ENCODE data around the gene SMYD4.

Gene SMYD4

DNA sequence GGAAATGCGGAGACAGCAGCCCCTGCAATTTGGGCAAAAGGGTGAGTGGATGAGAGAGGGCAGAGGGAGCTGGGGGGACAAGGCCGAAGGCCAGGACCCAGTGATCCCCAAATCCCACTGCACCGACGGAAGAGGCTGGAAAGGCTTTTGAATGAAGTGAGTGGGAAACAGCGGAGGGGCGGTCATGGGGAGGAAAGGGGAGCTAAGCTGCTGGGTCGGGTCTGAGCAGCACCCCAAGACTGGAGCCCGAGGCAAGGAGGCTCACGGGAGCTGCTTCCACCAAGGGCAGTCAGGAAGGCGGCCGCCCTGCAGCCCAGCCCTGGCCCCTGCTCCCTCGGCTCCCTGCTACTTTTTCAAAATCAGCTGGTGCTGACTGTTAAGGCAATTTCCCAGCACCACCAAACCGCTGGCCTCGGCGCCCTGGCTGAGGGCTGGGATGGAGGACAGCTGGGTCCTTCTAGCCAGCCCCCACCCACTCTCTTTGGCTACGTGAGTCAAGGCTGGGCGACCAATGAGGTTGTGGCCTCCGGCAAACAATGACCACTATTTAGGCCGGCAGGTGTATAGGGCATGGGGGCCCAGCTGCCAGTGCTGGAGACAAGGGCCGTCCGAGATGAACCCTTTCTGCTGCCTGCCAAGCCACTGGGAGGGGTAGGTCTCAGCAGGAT, 67.3 kb downstream of the SMYD4 start:
- CTCF ChIA-PET, result no interaction called here
- TF ChIP-seq, protein P1, sequence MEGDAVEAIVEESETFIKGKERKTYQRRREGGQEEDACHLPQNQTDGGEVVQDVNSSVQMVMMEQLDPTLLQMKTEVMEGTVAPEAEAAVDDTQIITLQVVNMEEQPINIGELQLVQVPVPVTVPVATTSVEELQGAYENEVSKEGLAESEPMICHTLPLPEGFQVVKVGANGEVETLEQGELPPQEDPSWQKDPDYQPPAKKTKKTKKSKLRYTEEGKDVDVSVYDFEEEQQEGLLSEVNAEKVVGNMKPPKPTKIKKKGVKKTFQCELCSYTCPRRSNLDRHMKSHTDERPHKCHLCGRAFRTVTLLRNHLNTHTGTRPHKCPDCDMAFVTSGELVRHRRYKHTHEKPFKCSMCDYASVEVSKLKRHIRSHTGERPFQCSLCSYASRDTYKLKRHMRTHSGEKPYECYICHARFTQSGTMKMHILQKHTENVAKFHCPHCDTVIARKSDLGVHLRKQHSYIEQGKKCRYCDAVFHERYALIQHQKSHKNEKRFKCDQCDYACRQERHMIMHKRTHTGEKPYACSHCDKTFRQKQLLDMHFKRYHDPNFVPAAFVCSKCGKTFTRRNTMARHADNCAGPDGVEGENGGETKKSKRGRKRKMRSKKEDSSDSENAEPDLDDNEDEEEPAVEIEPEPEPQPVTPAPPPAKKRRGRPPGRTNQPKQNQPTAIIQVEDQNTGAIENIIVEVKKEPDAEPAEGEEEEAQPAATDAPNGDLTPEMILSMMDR (conservative IDR thresholded peaks at IDR 0.05; ENCODE audit: low read depth), result no peak
- peak overlapping the region; percentile 99 for H3K27ac ChIP-seq
- no peak for DNase-seq (ENCODE audit: low spot score)
- POLR2A ChIA-PET (ENCODE audit: low non-redundant PET), result no interaction called here

DNA sequence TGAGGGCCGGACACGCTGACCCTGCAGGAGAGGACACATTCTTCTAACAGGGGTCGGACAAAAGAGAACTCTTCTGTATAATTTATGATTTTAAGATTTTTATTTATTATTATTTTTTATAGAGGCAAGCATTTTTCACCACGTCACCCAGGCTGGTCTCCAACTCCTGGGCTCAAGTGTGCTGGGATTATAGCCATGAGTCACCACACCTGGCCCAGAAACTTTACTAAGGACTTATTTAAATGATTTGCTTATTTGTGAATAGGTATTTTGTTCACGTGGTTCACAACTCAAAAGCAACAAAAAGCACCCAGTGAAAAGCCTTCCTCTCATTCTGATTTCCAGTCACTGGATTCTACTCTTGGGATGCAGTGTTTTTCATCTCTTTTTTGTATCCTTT, 70.2 kb downstream of the SMYD4 start:
- no peak for DNase-seq (ENCODE audit: low spot score)
- POLR2A ChIA-PET (ENCODE audit: low non-redundant PET), result no interaction called here
- CTCF ChIA-PET, result no interaction called here
- peak overlapping the region; percentile 85 for H3K27ac ChIP-seq
- TF ChIP-seq, protein P1 (conservative IDR thresholded peaks at IDR 0.05; ENCODE audit: low read depth), result no peak

DNA sequence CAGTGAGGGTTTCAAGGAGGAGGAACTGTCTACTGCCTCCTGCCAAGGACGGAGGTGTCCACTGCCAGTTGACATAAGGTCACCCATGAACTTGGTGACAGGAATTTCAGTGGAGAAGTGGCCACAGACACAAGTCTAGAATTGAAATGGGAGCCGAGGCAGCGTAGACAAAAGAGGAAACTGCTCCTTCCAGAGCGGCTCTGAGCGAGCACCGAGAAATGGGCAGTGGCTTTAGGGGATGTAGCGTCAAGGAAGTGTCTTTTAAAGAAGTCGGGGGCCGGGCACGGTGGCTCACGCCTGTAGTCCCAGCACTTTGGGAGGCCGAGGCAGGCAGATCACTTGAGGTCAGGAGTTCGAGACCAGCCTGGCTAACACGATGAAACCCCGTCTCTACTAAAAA, 70.9 kb downstream of the SMYD4 start:
- CTCF ChIA-PET, result no interaction called here

DNA sequence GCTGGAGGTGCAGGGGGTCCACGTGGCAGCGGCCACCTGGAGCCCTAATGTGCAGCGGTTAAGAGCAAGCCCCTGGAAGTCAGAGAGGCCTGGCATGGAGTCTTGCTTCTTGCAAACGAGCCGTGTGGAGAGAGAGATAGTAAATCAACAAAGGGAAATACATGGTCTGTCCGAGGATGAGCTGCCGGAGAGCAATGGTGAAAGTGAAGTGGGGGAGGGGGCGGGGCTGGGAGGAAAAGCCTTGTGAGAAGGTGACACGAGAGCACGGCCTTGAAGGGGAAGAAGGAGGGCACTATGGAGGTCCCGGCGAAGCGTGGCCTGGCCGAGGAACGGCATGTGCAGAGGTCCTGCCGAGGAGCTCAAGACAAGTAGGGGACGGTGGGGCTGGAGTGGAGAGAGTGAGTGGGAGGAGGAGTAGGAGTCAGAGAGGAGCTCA, 73.9 kb downstream of the SMYD4 start:
- DNase-seq (ENCODE audit: low spot score), result no peak
- peak overlapping the region; percentile 90 for H3K27ac ChIP-seq
- POLR2A ChIA-PET (ENCODE audit: low non-redundant PET), result no interaction called here
- TF ChIP-seq, protein P1 (conservative IDR thresholded peaks at IDR 0.05; ENCODE audit: low read depth), result no peak
- CTCF ChIA-PET, result interaction anchor here (0.5 to 0.7 kb wide), 3 partner anchors 43 to 919 kb away, joined by 3 read pairs; no protein-coding TSS in a partner anchor

More for the DNA sequence above, 70.9 kb downstream of the SMYD4 start:
- DNase-seq (ENCODE audit: low spot score), result no peak
- POLR2A ChIA-PET (ENCODE audit: low non-redundant PET), result no interaction called here
- H3K27ac ChIP-seq, result peak overlapping the region; percentile 85
- TF ChIP-seq, protein P1 (conservative IDR thresholded peaks at IDR 0.05; ENCODE audit: low read depth), result no peak

DNA sequence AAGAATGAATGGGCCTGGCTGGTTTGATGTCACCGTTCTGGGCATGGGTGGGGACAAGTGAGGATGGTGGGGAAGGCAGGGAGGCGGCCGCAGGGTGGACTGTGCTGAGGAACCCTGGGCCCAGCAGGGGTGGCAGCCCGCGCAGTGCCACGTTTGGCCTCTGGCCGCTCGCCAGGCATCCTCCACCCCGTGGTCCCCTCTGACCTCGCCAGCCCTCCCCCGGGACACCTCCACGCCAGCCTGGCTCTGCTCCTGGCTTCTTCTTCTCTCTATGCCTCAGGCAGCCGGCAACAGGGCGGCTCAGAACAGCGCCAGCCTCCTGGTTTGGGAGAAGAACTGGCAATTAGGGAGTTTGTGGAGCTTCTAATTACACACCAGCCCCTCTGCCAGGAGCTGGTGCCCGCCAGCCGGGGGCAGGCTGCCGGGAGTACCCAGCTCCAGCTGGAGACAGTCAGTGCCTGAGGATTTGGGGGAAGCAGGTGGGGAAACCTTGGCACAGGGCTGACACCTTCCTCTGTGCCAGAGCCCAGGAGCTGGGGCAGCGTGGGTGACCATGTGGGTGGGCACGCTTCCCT, 74.4 kb downstream of the SMYD4 start:
- H3K27ac ChIP-seq, result peak overlapping the region; percentile 90
- no peak for DNase-seq (ENCODE audit: low spot score)
- POLR2A ChIA-PET (ENCODE audit: low non-redundant PET), result no interaction called here
- TF ChIP-seq, protein P1 (conservative IDR thresholded peaks at IDR 0.05; ENCODE audit: low read depth), result no peak
- CTCF ChIA-PET, result interaction anchor here (0.6 to 0.7 kb wide), 3 partner anchors 42 to 278 kb away, joined by 3 read pairs; no protein-coding TSS in a partner anchor

DNA sequence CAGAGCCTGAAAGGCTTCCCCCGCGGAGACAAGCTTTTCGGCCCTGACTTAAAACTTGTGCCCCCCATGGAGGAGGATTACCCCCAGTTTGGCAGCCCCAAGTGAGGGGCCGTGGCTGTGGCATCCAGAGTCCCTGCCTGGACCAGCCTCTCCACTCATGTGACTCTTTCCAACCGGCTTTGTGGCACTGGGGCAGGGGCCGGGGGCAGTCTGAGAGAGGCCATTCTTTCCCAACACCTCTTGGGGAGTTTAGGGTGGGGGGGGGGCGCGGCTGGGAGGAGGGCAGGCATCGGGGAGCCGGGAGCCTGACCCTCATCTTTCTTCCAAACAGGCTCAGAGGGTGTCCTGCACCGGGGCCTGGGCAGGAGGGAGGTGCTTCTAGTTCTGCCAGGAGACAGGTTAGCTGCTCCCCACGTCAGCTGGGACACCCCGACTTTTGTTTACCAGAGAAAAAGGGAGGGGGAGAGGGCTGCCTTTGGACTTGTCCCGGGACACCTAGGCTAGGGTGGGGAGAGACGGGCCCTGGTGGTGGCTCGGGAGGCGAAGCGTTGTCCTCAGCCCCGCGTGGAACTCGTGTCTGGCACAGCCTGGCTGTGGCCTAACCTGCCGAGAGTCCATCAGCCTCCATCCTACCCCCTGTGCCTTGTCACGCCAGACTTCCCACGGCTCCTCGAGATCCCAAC, 75.1 kb downstream of the SMYD4 start:
- CTCF ChIA-PET, result interaction anchor here (0.6 to 0.9 kb wide), 2 partner anchors 29 to 277 kb away, joined by 3 read pairs; no protein-coding TSS in a partner anchor
- TF ChIP-seq, protein P1 (conservative IDR thresholded peaks at IDR 0.05; ENCODE audit: low read depth), result no peak
- no peak for DNase-seq (ENCODE audit: low spot score)
- POLR2A ChIA-PET (ENCODE audit: low non-redundant PET), result no interaction called here
- H3K27ac ChIP-seq, result peak overlapping the region; percentile 90
